ENCODE measurements around the gene NFYC. TPM values are rescaled to one million over a fixed set of nuclear protein-coding genes. Genes with fewer than 3 reads are reported as not detected.

NFYC gene
- polyA plus RNA-seq, 3 donors = 95.9 to 111 (median 101) TPM

GRCh38 chr1:40784771-40785151, 93.3 kb downstream of the NFYC start:
- no peak for DNase-seq (ENCODE audit: extremely low read depth in 1 of 11, low read depth in 9 of 11, low spot score in 4 of 11)

- no peak for DNase-seq (ENCODE audit: extremely low read depth in 1 of 11, low read depth in 9 of 11, low spot score in 4 of 11)
Observed at GRCh38 chr1:40785446-40785845, 93.9 kb downstream of the NFYC start.

- DNase-seq (ENCODE audit: extremely low read depth in 1 of 11, low read depth in 9 of 11, low spot score in 4 of 11) = no peak
Observed at GRCh38 chr1:40786171-40786994, 94.9 kb downstream of the NFYC start.

- no peak for DNase-seq (ENCODE audit: extremely low read depth in 1 of 11, low read depth in 9 of 11, low spot score in 4 of 11)
Observed at GRCh38 chr1:40786995-40787705, 95.6 kb downstream of the NFYC start.

- DNase-seq (ENCODE audit: extremely low read depth in 1 of 11, low read depth in 9 of 11, low spot score in 4 of 11) = no peak
Observed at GRCh38 chr1:40787737-40788560, 96.4 kb downstream of the NFYC start.

- no peak for DNase-seq (ENCODE audit: extremely low read depth in 1 of 11, low read depth in 9 of 11, low spot score in 4 of 11)
Observed at GRCh38 chr1:40788561-40789341, 97.2 kb downstream of the NFYC start.

GRCh38 chr1:40789342-40789598, 97.8 kb downstream of the NFYC start:
- no peak for DNase-seq (ENCODE audit: extremely low read depth in 1 of 11, low read depth in 9 of 11, low spot score in 4 of 11)

- no peak for DNase-seq (ENCODE audit: extremely low read depth in 1 of 11, low read depth in 9 of 11, low spot score in 4 of 11)
Observed at GRCh38 chr1:40789661-40790430, 98.3 kb downstream of the NFYC start.

GRCh38 chr1:40792036-40792435, 100.5 kb downstream of the NFYC start:
- DNase-seq (ENCODE audit: extremely low read depth in 1 of 11, low read depth in 9 of 11, low spot score in 4 of 11) = no peak

- DNase-seq (ENCODE audit: extremely low read depth in 1 of 11, low read depth in 9 of 11, low spot score in 4 of 11) = no peak
Observed at GRCh38 chr1:40793617-40794016, 102.1 kb downstream of the NFYC start.

GRCh38 chr1:40794048-40794447, 102.5 kb downstream of the NFYC start:
- no peak for DNase-seq (ENCODE audit: extremely low read depth in 1 of 11, low read depth in 9 of 11, low spot score in 4 of 11)

GRCh38 chr1:40794974-40795715, 103.6 kb downstream of the NFYC start:
- no peak for DNase-seq (ENCODE audit: extremely low read depth in 1 of 11, low read depth in 9 of 11, low spot score in 4 of 11)

- DNase-seq (ENCODE audit: extremely low read depth in 1 of 11, low read depth in 9 of 11, low spot score in 4 of 11) = no peak
Observed at GRCh38 chr1:40795811-40796586, 104.5 kb downstream of the NFYC start.

- DNase-seq (ENCODE audit: extremely low read depth in 1 of 11, low read depth in 9 of 11, low spot score in 4 of 11) = no peak
Observed at GRCh38 chr1:40796939-40797667, 105.6 kb downstream of the NFYC start.

GRCh38 chr1:40797668-40798010, 106.1 kb downstream of the NFYC start:
- DNase-seq (ENCODE audit: extremely low read depth in 1 of 11, low read depth in 9 of 11, low spot score in 4 of 11) = no peak

- no peak for DNase-seq (ENCODE audit: extremely low read depth in 1 of 11, low read depth in 9 of 11, low spot score in 4 of 11)
Observed at GRCh38 chr1:40798366-40799281, 107.1 kb downstream of the NFYC start.

All from renal cortex interstitium (tissue), 11 donors.